ENCODE results near the gene PSMD8.

DNA sequence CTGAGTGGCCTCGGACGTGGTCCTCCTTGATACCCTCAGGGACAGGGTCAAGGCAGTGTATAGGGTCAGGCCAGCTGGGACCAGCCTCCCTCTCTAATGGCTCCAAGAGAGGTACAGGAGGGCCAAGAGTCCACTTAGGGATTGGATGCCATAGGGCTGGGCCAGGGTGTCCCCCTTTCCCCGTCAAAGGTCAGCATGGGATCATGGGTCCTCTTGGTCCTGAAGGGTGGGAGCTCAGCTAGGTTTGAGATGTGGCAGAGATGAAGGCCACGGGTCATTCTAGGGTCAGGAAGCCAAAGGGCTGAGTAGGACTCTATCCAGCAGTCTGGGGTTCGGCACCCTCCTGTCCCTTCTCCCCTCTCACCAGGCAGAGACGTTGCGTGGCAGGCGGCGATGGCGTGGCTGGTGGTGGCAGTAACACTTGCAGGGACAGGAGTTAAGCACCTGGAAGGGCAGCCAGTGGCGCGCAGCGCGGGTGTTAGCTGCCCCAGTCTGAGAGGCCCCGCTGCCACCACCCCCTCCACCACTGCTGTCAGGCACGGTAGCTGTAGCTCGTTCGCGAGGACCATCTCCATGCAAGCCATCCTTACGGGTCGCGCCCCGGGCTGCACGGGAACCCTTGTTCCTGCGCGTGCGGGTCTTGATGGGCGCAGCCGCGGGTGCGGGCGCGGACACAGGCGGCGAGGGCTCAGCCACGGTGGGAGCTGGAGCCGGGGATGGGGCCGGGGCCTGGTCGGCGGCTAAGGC is 10.9 kb downstream of the PSMD8 start:
- TF ChIP-seq CTCF (IDR thresholded peaks at IDR 0.05; ENCODE audit: low read depth, low read length, missing input control) (no peak), NR2F2 (IDR thresholded peaks at IDR 0.05) (no peak), FOXA2 (IDR thresholded peaks at IDR 0.05) (no peak), RAD21 (IDR thresholded peaks at IDR 0.05) (no peak)

All from liver (tissue), 3 donors.